IPS-NIHi7 (cell line): ENCODE results near the gene RNLS.

Experiments
- DNase-seq: peaks from one replicate; pipeline ENCODE4 v3.0.0; 2012; ENCODE audit warnings: mixed read lengths; ENCODE audit errors: extremely low spot score

The RNLS gene

DNA sequence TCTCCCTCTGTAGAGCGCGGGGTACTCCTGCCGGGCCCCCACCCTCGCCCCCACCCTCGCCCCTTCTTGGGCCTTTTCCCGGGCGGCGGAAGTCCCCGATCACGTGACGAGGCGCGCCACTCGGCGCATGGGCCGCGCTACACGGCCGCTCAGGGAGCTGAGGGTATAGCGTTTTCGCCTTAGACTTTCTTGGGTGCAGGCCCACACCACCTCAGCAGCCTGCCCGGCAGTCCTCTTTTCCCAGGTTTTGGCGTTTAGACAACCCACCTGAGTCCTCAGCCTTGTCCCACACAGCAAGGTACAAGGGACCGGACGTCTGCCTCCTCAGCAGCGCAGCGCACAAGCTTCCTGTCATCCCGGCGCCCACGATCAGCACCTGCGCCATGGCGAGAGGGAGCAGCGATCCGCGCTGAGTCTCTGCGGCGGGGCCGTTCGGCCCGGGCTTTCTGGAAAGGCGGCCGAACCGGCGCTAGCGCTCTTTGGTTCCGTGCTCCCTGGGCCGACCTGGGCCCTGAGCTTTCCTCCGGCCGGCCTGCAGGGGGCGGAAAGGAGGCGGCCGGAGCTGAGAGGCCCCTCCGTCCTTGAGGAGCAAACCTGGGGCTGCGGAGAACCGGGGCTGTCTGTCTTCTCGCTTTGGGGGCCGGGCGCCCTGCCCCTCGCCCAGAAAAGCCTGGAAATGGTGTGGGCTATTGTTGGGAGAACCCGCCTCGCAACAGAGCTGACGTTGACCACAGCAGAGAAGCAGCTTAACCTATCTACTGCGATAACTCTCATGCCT lies at the start of gene RNLS:
RNLS (minus strand) TSS at position 513 of the 778 bp plus-strand sequence.
- DNase-seq: peak; percentile 75

DNA sequence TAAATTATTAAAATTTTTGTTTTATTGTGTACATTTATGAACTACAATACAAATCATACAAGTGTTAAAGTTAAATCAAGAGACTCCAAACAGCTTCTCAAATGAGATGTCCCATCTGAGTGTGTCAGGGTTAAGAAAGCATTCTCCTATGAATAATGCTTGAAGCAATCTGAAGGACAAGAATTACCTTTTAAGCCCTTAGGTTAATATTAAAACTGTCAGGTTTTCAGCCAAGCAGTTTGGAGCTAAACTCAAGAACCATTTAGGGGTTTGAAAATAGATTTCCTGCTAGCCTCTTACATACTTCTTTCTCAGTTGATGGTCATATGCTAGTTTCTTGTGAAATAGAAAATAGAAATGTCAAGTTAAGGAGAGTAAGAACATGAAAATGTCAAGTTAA lies 41.7 kb upstream of the RNLS start:
- no peak for DNase-seq

DNA sequence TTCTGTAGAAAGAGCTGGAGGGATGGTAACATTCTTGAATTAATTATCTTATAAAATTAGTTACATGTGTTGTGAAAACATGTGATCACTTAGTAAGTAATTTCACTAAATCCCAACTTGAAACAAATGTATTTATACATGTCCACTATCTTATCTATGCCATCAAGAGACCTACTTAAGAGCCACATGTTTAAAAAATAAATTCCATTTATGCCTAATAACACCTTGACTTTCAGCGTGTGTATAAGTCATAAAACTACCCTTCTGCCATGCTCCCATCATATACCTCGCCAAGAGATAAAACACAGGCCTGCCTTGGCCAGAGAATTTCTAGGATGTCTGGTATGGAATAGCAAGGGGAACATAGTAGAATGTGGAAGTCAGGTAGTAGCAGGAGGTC lies 40.7 kb upstream of the RNLS start:
- DNase-seq: no peak

DNA sequence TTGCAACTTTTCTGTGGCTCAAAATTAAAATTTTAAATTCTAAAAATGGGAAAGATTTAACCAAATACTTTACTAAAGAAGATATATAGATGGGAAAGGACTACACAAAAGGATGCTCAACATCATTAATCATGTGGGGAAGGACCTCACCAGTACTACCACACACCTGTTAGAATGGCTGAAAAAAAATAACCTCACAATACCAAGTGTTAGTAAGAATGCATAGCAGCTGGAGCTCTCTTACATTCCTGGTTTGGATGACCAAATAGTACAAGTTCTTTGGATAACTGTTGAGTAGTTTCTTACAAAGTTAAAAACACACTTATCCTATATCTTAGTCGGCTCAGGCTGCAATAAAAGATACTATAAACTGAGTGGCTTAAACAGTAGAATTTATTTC lies 37.3 kb upstream of the RNLS start:
- DNase-seq: no peak

DNA sequence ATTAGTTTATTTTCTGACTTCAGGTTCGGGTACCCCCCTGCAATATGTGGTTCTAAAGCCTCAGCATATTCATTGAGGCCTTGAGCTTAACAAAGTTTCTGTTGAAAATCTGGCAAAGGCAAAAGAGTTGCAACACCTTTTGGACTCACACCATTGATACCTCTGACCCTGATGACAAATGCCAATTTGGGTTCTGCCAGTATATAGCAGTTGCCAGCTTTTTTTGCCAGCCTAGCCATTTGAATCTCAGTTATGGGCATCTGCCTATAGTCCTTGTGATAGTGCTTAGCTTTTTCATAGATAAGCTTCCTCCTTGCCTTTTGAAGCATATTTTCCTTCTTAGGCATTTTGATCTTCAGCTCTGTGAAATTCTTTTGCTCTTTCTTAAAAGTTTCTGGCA lies 35.4 kb upstream of the RNLS start:
- DNase-seq: no peak

DNA sequence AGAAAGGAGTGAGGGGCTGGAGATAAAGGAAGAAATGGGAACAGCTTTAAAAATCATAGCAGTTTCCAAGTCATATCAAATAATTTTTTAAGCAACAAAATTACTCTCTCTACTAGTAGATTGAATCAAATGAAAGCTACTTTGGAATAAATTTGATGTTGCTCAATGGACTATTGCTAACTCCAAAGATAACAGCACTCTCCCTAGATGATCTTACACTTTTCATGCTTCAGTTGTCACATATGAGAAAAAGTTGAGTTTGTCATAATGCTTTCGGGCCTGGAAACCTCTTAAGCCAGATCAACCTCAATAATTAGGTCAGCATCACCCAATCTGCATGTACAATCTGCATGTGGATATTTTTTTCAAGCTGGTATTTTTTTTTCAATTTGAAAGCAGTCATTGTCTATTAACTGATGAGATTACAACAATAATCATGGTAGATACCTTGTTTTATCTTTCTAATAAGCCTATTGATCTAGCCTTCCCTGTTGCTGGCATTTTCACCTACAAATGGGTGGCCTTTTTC lies 34.7 kb upstream of the RNLS start:
- no peak for DNase-seq

DNA sequence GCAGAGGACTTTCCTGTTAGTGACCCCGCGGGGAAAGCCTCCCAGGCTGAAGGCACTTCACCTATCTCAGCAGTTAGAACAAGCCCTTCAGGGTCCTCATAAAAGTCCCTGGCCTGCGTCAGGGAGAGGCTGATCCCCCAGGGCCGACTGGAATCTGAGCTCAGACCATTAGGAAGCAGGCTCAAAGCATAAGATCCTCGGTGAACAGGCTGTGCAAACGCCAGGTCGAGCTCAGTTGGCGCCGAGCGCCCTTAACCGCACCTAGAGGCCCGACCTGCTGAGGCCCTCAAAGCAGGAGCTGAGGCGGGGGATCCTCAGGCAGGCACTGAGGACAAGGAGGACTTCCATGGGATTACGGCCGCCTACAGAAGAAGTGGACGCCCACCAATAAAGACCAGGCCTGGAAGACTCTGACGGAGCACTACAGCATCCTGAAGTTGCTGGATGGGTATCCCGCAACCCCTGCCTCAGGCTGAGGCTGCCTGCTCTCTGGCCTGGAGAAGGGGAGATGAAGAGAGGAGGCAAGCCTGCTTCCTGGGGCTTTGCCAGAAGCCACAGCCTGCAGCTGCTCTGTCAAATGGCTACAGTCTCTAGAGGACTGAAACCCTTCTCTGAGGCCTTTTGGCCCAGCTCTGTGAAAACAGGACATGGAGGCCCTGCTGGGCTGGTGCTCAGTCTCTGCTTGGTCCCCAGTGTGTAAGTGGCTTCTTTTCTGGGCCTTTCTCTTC lies 33.3 kb upstream of the RNLS start:
- DNase-seq: no peak

DNA sequence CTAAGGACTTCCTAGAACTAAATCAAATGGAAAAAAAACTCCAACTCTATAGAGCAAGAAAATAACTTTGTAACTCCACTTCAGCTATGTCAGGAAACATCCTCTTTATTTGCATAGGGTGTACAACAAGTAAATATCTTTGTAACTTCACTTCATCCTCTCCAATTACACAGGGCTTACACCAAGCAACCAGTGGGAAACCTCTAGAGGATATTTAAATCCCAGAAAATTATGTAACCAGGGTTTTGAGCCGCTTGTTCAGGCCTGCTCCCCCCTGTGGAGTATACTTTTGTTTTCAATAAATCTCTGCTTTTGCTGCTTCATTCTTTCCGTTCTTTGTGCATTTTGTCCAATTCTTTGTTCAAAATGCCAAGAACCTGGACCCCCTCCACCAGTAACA lies 25.7 kb upstream of the RNLS start:
- no peak for DNase-seq

DNA sequence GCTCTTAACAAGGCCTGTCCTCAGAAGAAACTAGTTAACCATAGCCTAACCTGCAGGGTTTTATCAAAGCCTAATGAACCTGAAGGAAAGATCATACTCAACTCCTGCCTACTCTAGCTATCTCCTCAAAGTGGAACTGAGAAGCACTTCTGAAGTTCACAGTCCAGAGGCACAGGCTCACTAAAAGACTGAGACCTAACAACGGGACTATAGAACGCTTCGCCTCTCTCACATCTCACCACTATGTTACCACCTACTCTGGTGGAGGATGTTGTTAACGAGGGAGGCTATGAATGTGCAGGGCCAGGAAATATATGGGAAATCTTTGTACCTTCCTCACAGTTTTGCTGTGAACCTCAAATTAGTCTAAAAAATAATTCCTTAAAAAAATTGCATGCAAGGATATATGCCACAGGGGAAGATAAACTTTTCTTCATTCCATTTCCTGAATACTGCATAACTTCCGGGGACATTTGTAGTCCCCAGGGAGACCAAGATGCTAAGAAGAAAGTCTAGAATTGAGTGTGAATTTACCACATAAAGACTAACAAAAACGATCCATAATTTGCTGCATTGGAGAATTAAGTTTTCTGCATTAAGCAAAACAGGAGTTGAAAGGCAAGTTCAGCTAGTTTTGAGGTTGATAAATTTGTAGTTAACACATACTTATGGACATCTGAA lies 25.1 kb upstream of the RNLS start:
- DNase-seq: no peak

DNA sequence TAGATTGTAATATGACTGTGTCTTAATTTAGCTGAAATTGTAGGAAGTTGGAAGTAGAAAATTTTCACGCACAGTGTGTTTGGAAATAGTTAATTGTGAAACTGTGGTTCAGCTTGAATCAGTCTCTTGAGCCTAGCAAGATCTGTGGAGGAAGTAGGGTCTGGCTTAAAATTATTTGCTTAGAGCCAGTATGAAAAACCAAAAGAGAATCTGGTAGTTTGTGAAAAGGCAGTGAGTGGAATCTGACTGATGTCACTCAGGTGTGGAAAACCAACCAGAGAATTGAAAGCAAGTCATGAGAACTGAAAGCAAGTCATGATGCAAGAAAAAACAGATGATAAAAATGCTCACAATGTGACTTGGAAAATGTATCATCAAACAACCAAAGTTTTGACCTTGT lies 14.9 kb upstream of the RNLS start:
- no peak for DNase-seq

DNA sequence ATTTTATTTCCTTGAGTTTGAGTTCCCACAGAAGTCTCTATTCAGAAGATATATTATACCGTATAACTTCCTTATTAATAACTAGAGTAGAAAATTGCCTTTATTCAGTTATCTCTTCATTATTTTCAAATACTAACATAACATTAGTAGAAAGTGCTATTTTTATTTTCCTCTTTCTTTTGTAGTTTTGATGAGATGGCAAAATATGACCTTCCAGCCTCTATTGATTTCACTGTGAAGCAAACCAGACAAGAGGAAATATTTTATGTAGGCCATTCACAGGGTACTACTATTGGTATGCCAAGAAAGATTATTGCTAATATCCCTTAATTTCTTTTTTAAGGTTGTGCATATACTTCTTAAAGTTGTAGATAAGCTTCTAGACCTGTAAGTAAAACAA lies 11.4 kb upstream of the RNLS start:
- DNase-seq: no peak

DNA sequence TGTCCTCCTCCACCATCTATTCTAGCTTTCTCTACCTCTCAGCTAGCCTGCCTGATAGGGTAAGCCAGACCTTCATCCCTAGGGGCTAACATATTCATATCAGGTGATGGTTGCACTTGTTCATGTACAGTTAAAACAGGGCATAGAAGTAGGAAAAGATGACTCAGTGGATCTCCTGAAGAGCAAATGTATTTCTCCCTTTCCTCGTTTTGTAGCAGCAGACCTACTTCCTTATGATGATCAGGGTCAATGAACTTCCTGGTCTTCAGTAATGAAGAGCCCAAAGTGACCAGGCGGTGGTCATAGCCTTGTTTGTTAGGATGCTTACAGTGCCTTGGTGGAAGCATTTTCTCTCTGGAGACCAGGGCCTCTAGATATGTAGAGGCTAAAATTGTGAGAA lies 9.8 kb upstream of the RNLS start:
- DNase-seq: no peak

DNA sequence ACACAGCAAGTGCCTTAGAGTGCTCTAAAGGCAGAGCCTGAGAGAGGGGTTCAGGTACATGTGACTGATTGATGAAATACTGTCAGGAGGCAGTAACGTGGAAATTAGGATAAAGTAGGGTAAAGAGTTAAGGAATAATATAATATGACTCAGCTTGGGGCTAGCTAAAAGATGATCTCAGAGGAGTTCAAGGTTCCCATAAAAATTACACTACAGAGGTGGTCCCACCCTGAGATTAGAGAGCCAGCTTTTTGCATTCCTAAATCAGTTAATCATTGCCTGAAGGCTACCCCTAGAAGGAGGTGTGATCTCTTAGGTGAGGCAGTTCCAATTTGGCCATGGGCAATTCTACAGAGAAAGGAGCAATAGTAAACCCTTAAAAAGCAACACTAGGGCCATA lies 9.3 kb upstream of the RNLS start:
- DNase-seq: no peak

DNA sequence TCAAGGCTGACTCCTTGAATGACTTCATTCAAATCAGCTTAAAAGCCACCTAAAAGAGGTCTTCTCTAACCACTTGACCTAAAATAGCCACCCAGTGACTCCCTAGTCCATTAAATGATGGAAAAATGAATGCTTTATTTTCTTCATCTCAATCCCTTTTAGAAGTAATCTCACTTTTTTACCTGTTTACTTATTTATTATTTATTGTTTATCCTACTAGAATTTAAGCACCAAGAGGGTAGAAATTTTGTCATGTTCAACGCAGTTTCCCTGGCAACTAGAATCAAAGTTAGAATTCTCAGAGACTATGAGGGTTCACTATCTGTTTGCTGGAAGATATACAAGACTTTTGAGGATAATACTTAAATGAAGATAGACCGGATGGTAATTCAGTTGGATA lies 3.3 kb upstream of the RNLS start, which contains the start of gene LIPJ:
LIPJ (plus strand) TSS at position 301 of the 400 bp plus-strand sequence. CDS start 3,926 bp downstream, outside the sequence.
- no peak for DNase-seq

DNA sequence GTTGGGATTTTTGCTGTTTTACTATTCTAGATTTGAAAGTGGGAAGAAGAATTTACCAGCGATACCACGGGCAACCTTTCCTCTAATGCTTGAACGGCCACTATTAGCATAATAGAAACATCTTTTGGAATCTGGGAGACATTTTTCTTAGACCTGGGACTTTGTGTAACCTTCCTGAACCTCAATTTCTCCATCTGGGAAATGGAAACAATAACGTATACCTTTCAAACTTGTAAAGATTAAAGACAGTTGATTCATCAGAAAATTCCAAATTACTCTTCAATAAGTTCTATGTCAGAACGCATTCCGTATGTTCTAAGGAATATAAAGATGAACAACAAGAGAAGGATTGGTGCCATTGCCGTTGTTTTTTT lies 453 bp upstream of the RNLS start:
- DNase-seq: no peak

DNA sequence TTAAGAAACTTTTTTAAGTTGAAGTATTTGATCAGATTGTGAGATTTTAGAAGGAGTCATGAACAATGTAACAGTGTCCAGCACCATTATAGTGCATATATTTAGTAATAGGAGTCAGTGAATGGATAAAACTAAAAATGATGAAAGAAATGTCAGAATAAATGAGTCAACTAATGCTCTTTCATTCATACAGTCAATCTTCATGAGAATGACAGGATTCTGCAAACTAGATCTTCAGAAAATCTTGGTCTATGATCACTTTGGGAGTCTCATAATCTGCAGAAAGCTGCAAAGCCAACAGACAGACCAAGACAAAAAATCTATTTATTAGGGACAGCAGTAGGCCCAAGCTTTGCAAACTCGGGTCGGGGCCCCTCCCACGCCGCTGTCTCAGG lies 710 bp downstream of the RNLS start:
- no peak for DNase-seq

DNA sequence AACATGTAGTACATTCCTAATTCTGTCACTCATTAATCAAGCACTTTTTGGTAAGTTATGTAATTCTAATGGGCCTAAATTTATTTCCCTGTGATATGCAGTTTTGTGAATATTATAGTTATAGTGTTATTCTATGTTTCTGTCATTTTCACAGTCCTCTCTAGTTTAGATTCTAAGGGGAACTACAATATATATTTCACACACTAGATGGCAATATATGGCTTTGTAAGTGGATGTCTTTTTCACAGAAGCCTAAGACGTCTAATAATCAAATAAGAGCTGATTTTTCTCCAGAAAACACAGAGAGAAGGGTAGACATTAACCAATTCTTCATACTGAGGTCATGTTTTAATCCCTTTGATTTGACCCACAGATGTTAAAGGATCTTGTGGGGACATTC lies 18.0 kb downstream of the RNLS start:
- no peak for DNase-seq

DNA sequence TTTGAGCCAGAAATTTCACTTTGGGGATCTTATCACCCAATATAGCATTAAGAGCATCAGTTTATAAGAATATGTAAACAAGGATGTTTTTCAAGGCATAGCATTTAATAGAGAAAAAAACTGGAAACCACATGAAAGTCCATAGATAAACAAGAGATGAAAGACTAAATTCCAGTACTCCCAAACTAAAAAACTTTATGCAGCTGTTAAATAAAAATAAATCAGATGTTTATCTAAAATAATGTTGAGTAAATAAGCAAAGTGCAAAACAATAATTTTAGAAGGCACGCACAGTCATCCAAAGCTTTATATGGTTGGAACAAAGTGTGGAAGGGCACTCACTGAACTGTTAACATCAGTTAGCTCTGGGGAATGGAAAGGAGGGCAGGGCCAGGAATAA lies 21.0 kb downstream of the RNLS start:
- no peak for DNase-seq

DNA sequence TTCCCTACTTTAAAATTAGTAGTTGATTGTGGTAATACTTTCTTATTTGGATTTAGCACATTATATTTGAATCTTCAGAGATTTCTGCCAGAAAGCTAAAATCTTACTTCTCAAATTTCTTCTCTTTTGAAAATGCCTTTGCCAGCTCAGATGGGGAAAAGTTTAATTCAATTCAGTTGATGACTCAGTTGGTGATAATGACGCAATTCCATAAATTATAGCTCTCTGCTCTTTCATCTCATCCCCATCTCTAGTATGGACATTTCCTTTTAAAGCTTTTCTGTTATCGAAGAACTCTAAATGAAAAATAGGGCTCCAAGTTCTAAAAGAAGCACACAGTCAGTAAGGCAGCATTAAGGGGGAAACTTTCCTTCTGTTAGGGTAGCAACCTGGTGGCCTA lies 25.5 kb downstream of the RNLS start:
- no peak for DNase-seq

DNA sequence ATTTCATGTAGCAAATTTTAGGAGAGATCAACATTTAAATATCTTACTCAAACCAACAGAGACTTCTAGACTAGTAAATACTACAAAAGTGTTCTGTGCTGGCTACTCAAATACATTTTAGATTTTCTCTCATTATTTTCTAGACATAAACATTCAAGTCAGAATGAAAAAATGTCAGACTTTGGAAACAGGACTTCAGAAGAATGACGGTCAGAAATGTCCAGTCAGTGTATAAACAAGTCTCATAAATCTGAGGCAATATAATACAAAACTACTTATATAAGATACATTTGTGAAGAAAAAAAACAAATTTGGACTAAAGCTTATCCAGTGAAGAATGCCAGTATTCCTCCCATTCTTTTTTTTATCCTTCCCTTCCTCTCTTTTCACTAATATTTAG lies 25.9 kb downstream of the RNLS start:
- DNase-seq: no peak

DNA sequence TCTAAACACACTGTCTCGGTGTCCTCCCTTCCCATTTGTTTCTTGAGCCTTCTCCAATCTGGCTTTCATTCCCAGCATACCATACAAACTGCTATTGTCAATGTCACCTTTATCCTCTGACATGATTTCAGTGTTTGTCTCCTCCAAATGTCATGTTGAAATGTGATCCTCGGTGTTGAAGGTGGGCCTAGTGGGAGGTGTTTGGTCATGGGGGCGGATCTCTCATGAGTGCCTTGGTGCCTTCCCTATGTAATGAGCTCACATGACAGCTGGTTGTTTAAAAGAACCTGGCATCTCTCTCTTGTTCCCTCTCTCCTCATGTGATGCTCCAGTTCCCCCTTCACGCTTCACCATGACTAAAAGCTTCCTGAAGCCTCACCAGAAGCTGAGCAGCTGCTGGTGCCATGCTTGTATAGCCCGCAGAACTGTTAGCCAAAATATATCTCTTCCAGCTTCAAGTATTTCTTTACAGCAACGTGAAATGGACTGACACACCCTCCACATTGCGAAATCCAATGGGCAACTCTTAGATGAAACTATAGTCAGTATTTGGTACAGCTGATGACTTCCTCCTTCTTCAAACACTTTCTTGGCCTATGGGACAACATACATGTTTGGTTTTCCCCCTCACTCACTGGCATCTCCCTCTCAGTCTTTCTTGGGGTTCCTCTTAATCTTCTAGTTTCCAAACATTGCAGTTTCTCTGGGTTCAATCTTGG lies 27.8 kb downstream of the RNLS start:
- no peak for DNase-seq
